IMR-90 (cell line): ENCODE data around the gene CXCL16. TPM values are rescaled to one million over a fixed set of nuclear protein-coding genes. Genes with fewer than 3 reads are reported as not detected.

Experiments used
- ATAC-seq: fragments of 200-7000 bp; cut with Tn5 transposase; 2 replicates; pipeline ENCODE4 v1.9.1; 2020; ENCODE audit warnings: low read depth, mild to moderate bottlenecking, moderate library complexity
- BruUV-seq: library from RNA; stranded (reverse); fragments of 400-500 nt; replicated peaks from 2 replicates; lab custom pipeline; 2021; lab: Mats Ljungman, UMichigan
- CTCF ChIA-PET: fragments of 300-600 bp; formaldehyde crosslinking; extraction: SDS; loops from one replicate; lab custom pipeline; 2021; ENCODE audit warnings: antibody characterized with exemption; lab: Yijun Ruan, JAX
- POLR2A ChIA-PET: fragments of 300-600 bp; sonication (Branson Sonifier 250); formaldehyde crosslinking; loops from one replicate; lab custom pipeline; 2022; ENCODE audit warnings: antibody characterized with exemption; ENCODE audit not compliant: unreplicated experiment; lab: Charles Lee
- DNase-seq: peaks from one replicate; pipeline ENCODE4 v3.0.0; 2013
- H2AFZ ChIP-seq: replicated peaks from 2 replicates; pipeline ENCODE3; 2013; ENCODE audit warnings: low read length, mild to moderate bottlenecking; ENCODE audit not compliant: poor library complexity
- H2AK5ac ChIP-seq: 2 replicates; pipeline ENCODE4 v1.6.1; 2013; ENCODE audit warnings: low read depth, low read length, inconsistent platforms
- H2AK9ac ChIP-seq: replicated peaks from 2 replicates; pipeline ENCODE3; 2013; ENCODE audit warnings: mild to moderate bottlenecking, low read depth, low read length, moderate library complexity; ENCODE audit not compliant: poor library complexity
- H2BK120ac ChIP-seq: 2 replicates; pipeline ENCODE4 v1.6.1; 2013; ENCODE audit warnings: low read depth, low read length, inconsistent platforms
- H2BK15ac ChIP-seq: 3 replicates; pipeline ENCODE4 v1.6.1; 2013; ENCODE audit warnings: low read depth, low read length, inconsistent platforms
- H2BK20ac ChIP-seq: 2 replicates; pipeline ENCODE4 v1.6.1; 2013; ENCODE audit warnings: low read depth, mild to moderate bottlenecking, inconsistent platforms, low read length, moderate library complexity
- H2BK5ac ChIP-seq: 2 replicates; pipeline ENCODE4 v1.6.1; 2013; ENCODE audit warnings: mild to moderate bottlenecking, low read depth, low read length, inconsistent platforms; ENCODE audit not compliant: poor library complexity, severe bottlenecking
- H3K14ac ChIP-seq: replicated peaks from 2 replicates; pipeline ENCODE4 v1.6.1; 2013; ENCODE audit warnings: low read depth, low read length, inconsistent platforms
- H3K18ac ChIP-seq: 2 replicates; pipeline ENCODE4 v1.6.1; 2013; ENCODE audit warnings: low read depth, low read length, control low read depth
- H3K23ac ChIP-seq: 2 replicates; pipeline ENCODE4 v1.6.1; 2013; ENCODE audit warnings: low read depth, low read length, inconsistent platforms
- H3K27ac ChIP-seq: 2 replicates; pipeline ENCODE4 v1.5.1; 2013; ENCODE audit warnings: mild to moderate bottlenecking, control low read depth, low read length; ENCODE audit not compliant: insufficient read depth
- H3K27me3 ChIP-seq: 2 replicates; pipeline ENCODE4 v1.6.1; 2013; ENCODE audit warnings: low read length; ENCODE audit not compliant: control insufficient read depth, insufficient read depth
- H3K36me3 ChIP-seq: 2 replicates; pipeline ENCODE4 v1.6.1; 2013; ENCODE audit warnings: low read length, mixed read lengths; ENCODE audit not compliant: control insufficient read depth, insufficient read depth
- H3K4ac ChIP-seq: 2 replicates; pipeline ENCODE4 v1.6.1; 2013; ENCODE audit warnings: low read depth, low read length, inconsistent platforms
- H3K4me1 ChIP-seq: 2 replicates; pipeline ENCODE4 v1.6.1; 2013; ENCODE audit warnings: low read length, mixed read lengths; ENCODE audit not compliant: control insufficient read depth, insufficient read depth
- H3K4me2 ChIP-seq: 2 replicates; pipeline ENCODE4 v1.6.1; 2013; ENCODE audit warnings: low read depth, mild to moderate bottlenecking, control low read depth, low read length, moderate library complexity
- H3K4me3 ChIP-seq: 2 replicates; pipeline ENCODE4 v1.5.1; 2013; ENCODE audit warnings: low read depth, mild to moderate bottlenecking, control low read depth, low read length, moderate library complexity; ENCODE audit not compliant: insufficient read depth
- H3K56ac ChIP-seq: 2 replicates; pipeline ENCODE4 v1.6.1; 2013; ENCODE audit warnings: low read length, inconsistent platforms; ENCODE audit not compliant: insufficient read depth; ENCODE audit errors: extremely low read depth
- H3K79me1 ChIP-seq, 2 experiments: 2 replicates each; pipeline ENCODE4 v1.6.1; 2013; ENCODE audit warnings: low read length in 2 of 2, inconsistent platforms in 1 of 2, low read depth in 1 of 2
- H3K9ac ChIP-seq: 2 replicates; pipeline ENCODE4 v1.6.1; 2013; ENCODE audit warnings: low read depth, low read length, control low read depth
- H3K9me1 ChIP-seq: 2 replicates; pipeline ENCODE4 v1.6.1; 2013; ENCODE audit warnings: low read length, inconsistent platforms; ENCODE audit not compliant: insufficient read depth
- H3K9me3 ChIP-seq: 2 replicates; pipeline ENCODE4 v1.6.1; 2013; ENCODE audit warnings: low read length; ENCODE audit not compliant: control insufficient read depth, insufficient read depth
- H4K20me1 ChIP-seq: 2 replicates; pipeline ENCODE4 v1.6.1; 2013; ENCODE audit warnings: low read length, inconsistent platforms; ENCODE audit not compliant: insufficient read depth
- H4K5ac ChIP-seq: 2 replicates; pipeline ENCODE4 v1.6.1; 2013; ENCODE audit warnings: mild to moderate bottlenecking, low read depth, low read length, control low read depth
- H4K8ac ChIP-seq, 2 experiments: 2 replicates each; pipeline ENCODE4 v1.6.1; 2013; ENCODE audit warnings: low read depth in 2 of 2, low read length in 2 of 2, control low read depth in 1 of 2, inconsistent platforms in 1 of 2
- H4K91ac ChIP-seq: 2 replicates; pipeline ENCODE4 v1.6.1; 2013; ENCODE audit warnings: low read depth, low read length, inconsistent platforms; ENCODE audit not compliant: insufficient read depth
- BHLHE40 ChIP-seq: fragments of 150-350 bp; IDR thresholded peaks from 2 replicates; pipeline ENCODE4 v1.6.1; 2016; ENCODE audit warnings: mild to moderate bottlenecking, low read depth, low read length
- CEBPB ChIP-seq: IDR thresholded peaks from 2 replicates; pipeline ENCODE4 v1.6.1; 2012; ENCODE audit warnings: low read depth, low read length, improper control_type of control experiment
- CTCF ChIP-seq: conservative IDR thresholded peaks from 2 replicates; pipeline ENCODE4 v1.5.1; 2012; ENCODE audit warnings: mild to moderate bottlenecking, low read depth, low read length, improper control_type of control experiment
- FOS ChIP-seq: fragments of 150-350 bp; IDR thresholded peaks from 2 replicates; pipeline ENCODE4 v1.6.1; 2016; ENCODE audit warnings: low read depth, low read length
- MAFK ChIP-seq: IDR thresholded peaks from 2 replicates; pipeline ENCODE4 v1.6.1; 2012; ENCODE audit warnings: low read depth, low read length, improper control_type of control experiment
- MAZ ChIP-seq: IDR thresholded peaks from 2 replicates; pipeline ENCODE4 v1.6.1; 2012; ENCODE audit warnings: low read depth, mild to moderate bottlenecking, low read length, improper control_type of control experiment, moderate library complexity, borderline replicate concordance
- MXI1 ChIP-seq: IDR thresholded peaks from 2 replicates; pipeline ENCODE4 v1.6.1; 2012; ENCODE audit warnings: low read depth, mild to moderate bottlenecking, low read length, moderate library complexity, borderline replicate concordance
- NFE2L2 ChIP-seq: fragments of 150-350 bp; IDR thresholded peaks from 2 replicates; pipeline ENCODE4 v1.6.1; 2016; ENCODE audit warnings: low read depth, mild to moderate bottlenecking, low read length
- POLR2A ChIP-seq: IDR thresholded peaks from 2 replicates; pipeline ENCODE4 v1.6.1; 2012; ENCODE audit warnings: mild to moderate bottlenecking, low read depth, low read length
- RCOR1 ChIP-seq: IDR thresholded peaks from 2 replicates; pipeline ENCODE4 v1.6.1; 2012; ENCODE audit warnings: mild to moderate bottlenecking, low read length, improper control_type of control experiment; ENCODE audit not compliant: insufficient replicate concordance
- RFX5 ChIP-seq: IDR thresholded peaks from 2 replicates; pipeline ENCODE4 v1.8.0; 2012; ENCODE audit warnings: low read depth, mild to moderate bottlenecking, low read length, moderate library complexity
- SMC3 ChIP-seq: fragments of 150-350 bp; IDR thresholded peaks from 2 replicates; pipeline ENCODE4 v1.6.1; 2016; ENCODE audit warnings: low read depth, mild to moderate bottlenecking, antibody characterized with exemption, low read length, moderate library complexity
- USF2 ChIP-seq: fragments of 150-350 bp; IDR thresholded peaks from 2 replicates; pipeline ENCODE4 v1.6.1; 2017; ENCODE audit warnings: mild to moderate bottlenecking, antibody characterized with exemption, low read length, low read depth
- WGBS, 2 experiments: methylation state at CpG; one replicate each; pipeline versions ENCODE4 v1.1.5 to v1.1.7; 2013; ENCODE audit warnings: missing lambda C conversion rate in 2 of 2; ENCODE audit not compliant: insufficient read length in 1 of 2; ENCODE audit errors: extremely low coverage in 2 of 2; 5-methylcytosine and 5-hydroxymethylcytosine counted together
- dilution Hi-C: fragments of 300-500 bp; cut with HindIII; formaldehyde crosslinking; loops from one replicate; pipeline ENCODE4 v1.14.3; 2018; ENCODE audit warnings: low sequenced_read_pairs; ENCODE audit not compliant: unreplicated experiment
- in situ Hi-C: fragments of 300-500 bp; cut with MboI; formaldehyde crosslinking; loops from 3 replicates; pipeline ENCODE4 v1.14.3; 2019; ENCODE audit warnings: low sequenced_read_pairs, inconsistent platforms, mixed read lengths
- intact Hi-C: fragments of 100-400 bp; cut with micrococcal nuclease; formaldehyde crosslinking; loops from 2 replicates; pipeline ENCODE4 v1.10.0; 2022
- polyA plus RNA-seq, 3 experiments: library from polyadenylated mRNA; depleted of rRNA; stranded (reverse); fragments of >200 nt; gene quantifications; 2 replicates each; pipeline ENCODE4 v1.2.3, GENCODE V29; 2012; ENCODE audit warnings: low replicate concordance in 1 of 3
- total RNA-seq: library from RNA; depleted of rRNA; stranded (reverse); fragments of >200 nt; gene quantifications from 2 replicates; pipeline ENCODE4 v1.2.3, GENCODE V29; 2012
- TF ChIP-seq, protein P1 (sequence below): fragments of 150-350 bp; IDR thresholded peaks from 2 replicates; pipeline ENCODE4 v1.6.1; 2016; ENCODE audit warnings: low read depth, mild to moderate bottlenecking, low read length, moderate library complexity, borderline replicate concordance

CXCL16 gene
- total and polyA plus RNA-seq, 2 of the 4 experiments (the other 2 are of a cell fraction): 0.36 to 1.6 TPM

- no peak overlapping the region for H2BK15ac ChIP-seq
- no peak overlapping the region for H2AK9ac ChIP-seq
- H3K56ac ChIP-seq: no peak overlapping the region
- peaks cover 12% of the 10 kb centered on the region for H3K27me3 ChIP-seq
- no peaks in the 10 kb centered on the region for H4K20me1 ChIP-seq
- H2BK5ac ChIP-seq: no peak overlapping the region
- H3K4me1 ChIP-seq: no peaks in the 10 kb centered on the region
- ATAC-seq (no peak), DNase-seq (no peak)
- no peak overlapping the region for H4K8ac ChIP-seq
- H3K4me2 ChIP-seq: no peak overlapping the region
- intact Hi-C loops (no loop called here), in situ Hi-C loops (no loop called here), dilution Hi-C loops (no loop called here)
- no peaks in the 10 kb centered on the region for H3K36me3 ChIP-seq
- H3K23ac ChIP-seq: no peak overlapping the region
- no peak overlapping the region for H2BK20ac ChIP-seq
- no CpG with 5 or more reads among the region's 3 CpGs for WGBS, 2 experiments
- H3K18ac ChIP-seq: no peak overlapping the region
- CTCF ChIA-PET: no interaction called here
- H3K9me3 ChIP-seq: no peaks in the 10 kb centered on the region
- POLR2A ChIA-PET: no interaction called here
- H4K5ac ChIP-seq: no peak overlapping the region
- no peak overlapping the region for H2AK5ac ChIP-seq
- no peak overlapping the region for H3K14ac ChIP-seq
- 0 out of 2 replicates have a peak, but pooled peaks cover 3% of the 10 kb centered on the region for H3K9me1 ChIP-seq
- no peak overlapping the region for H3K4me3 ChIP-seq
- no peak overlapping the region for H3K9ac ChIP-seq
- H3K27ac ChIP-seq: no peak overlapping the region
- TF ChIP-seq, protein P1, sequence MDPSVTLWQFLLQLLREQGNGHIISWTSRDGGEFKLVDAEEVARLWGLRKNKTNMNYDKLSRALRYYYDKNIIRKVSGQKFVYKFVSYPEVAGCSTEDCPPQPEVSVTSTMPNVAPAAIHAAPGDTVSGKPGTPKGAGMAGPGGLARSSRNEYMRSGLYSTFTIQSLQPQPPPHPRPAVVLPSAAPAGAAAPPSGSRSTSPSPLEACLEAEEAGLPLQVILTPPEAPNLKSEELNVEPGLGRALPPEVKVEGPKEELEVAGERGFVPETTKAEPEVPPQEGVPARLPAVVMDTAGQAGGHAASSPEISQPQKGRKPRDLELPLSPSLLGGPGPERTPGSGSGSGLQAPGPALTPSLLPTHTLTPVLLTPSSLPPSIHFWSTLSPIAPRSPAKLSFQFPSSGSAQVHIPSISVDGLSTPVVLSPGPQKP: no peak
- TF ChIP-seq SMC3 (no peak), BHLHE40 (no peak), RFX5 (no peak), POLR2A (no peak), NFE2L2 (no peak), CEBPB (no peak), CTCF (no peak), RCOR1 (no peak), MAZ (no peak), MXI1 (no peak), MAFK (no peak), USF2 (no peak), FOS (no peak)
- no peak overlapping the region for H2AFZ ChIP-seq
- H3K4ac ChIP-seq: no peak overlapping the region
- no peak overlapping the region for H4K91ac ChIP-seq
- H3K79me1 ChIP-seq: no peaks in the 10 kb centered on the region
- no TSS peak for BruUV-seq
- no peak overlapping the region for H2BK120ac ChIP-seq
Measured at GRCh38 chr17:4764595-4764994, 24.9 kb upstream of the CXCL16 start.
